ENCODE results near the gene CFAP221.

GRCh38 chr2:119638246-119638645, 94.0 kb downstream of the CFAP221 start:
- no peak for TF ChIP-seq POLR2AphosphoS5 (IDR thresholded peaks at IDR 0.05; ENCODE audit: low read depth, low read length)
- TF ChIP-seq POLR2A (IDR thresholded peaks at IDR 0.05; ENCODE audit: low read depth, low read length), result no peak
- no peak for TF ChIP-seq POU2F2 (IDR thresholded peaks at IDR 0.05; ENCODE audit: low read depth, low read length)
- TF ChIP-seq TAF1 (IDR thresholded peaks at IDR 0.05; ENCODE audit: low read depth, low read length), result no peak
